ENCODE data around the gene RAB7B. TPM values are rescaled to one million over a fixed set of nuclear protein-coding genes. Genes with fewer than 3 reads are reported as not detected.

RAB7B gene
- total RNA-seq, 1 experiment from 2014 or later, result 0.55 TPM

- peaks cover 13% of the 10 kb centered on the region for H3K4me1 ChIP-seq (replicated peaks)
- no peak overlapping the region for H3K27ac ChIP-seq
- DNase-seq (ENCODE audit: low read depth in 1 of 2, low spot score in 2 of 2), result no peak
- peaks cover 24% of the 10 kb centered on the region for H3K27me3 ChIP-seq (replicated peaks)
- no peaks in the 10 kb centered on the region for H3K36me3 ChIP-seq
- peaks cover 5% of the 10 kb centered on the region; the same call in 1 of the 2 replicates for H3K9me3 ChIP-seq (replicated peaks)
- H3K4me3 ChIP-seq, result no peak overlapping the region
Measured at GRCh38 chr1:206035027-206035426, 31.8 kb upstream of the RAB7B start.

- Histone ChIP-seq H3K36me3 (no peaks in the 10 kb centered on the region), H3K27ac (peak overlapping the region; percentile 17; the same call in 1 of the 2 replicates), H3K4me1 (replicated peaks) (peaks cover 13% of the 10 kb centered on the region), H3K9me3 (replicated peaks) (peaks cover 5% of the 10 kb centered on the region; the same call in 1 of the 2 replicates), H3K27me3 (replicated peaks) (peaks cover 33% of the 10 kb centered on the region), H3K4me3 (no peak overlapping the region)
- peak in 1 of 2 experiments; percentile 28 for DNase-seq (ENCODE audit: low read depth in 1 of 2, low spot score in 2 of 2)
Measured at GRCh38 chr1:206032380-206033140, 29.4 kb upstream of the RAB7B start.

DNA sequence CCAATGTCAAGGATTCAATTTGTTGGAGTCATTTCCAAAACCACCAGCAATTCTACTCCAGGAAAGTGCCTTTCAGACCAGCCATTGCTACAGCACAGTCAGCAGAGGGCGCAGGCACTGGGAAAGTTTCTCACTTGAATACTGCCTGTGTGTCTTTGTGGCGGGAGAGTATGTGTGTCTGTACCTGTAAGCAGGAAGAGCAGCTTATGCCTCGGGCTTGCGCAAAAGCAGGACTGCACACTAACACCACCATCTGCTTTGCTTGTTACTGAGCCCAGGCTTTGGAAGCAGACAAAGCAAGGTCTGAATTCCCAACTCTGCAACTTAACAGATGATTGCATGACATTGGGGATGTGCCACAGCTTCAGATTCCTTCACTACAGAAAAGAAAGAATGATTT lies 27.5 kb upstream of the RAB7B start:
- Histone ChIP-seq H3K4me3 (no peak overlapping the region), H3K4me1 (replicated peaks) (peaks cover 13% of the 10 kb centered on the region), H3K27ac (no peak overlapping the region), H3K36me3 (no peaks in the 10 kb centered on the region), H3K9me3 (replicated peaks) (peaks cover 12% of the 10 kb centered on the region; the same call in 1 of the 2 replicates), H3K27me3 (replicated peaks) (peaks cover 31% of the 10 kb centered on the region)
- peak; percentile 31 to 56 for DNase-seq (ENCODE audit: low read depth in 1 of 2, low spot score in 2 of 2)

GRCh38 chr1:206030191-206030590 lies 27.0 kb upstream of the RAB7B start:
- DNase-seq (ENCODE audit: low read depth in 1 of 2, low spot score in 2 of 2), result no peak
- Histone ChIP-seq H3K9me3 (replicated peaks) (peaks cover 12% of the 10 kb centered on the region; the same call in 1 of the 2 replicates), H3K36me3 (no peaks in the 10 kb centered on the region), H3K4me1 (replicated peaks) (peaks cover 13% of the 10 kb centered on the region), H3K4me3 (no peak overlapping the region), H3K27ac (no peak overlapping the region), H3K27me3 (replicated peaks) (peaks cover 26% of the 10 kb centered on the region)

- H3K9me3 ChIP-seq (replicated peaks), result peaks cover 12% of the 10 kb centered on the region; the same call in 1 of the 2 replicates
- H3K27me3 ChIP-seq (replicated peaks), result peaks cover 21% of the 10 kb centered on the region
- H3K27ac ChIP-seq, result no peak overlapping the region
- H3K36me3 ChIP-seq, result no peaks in the 10 kb centered on the region
- H3K4me1 ChIP-seq (replicated peaks), result peaks cover 13% of the 10 kb centered on the region
- no peak overlapping the region for H3K4me3 ChIP-seq
- DNase-seq (ENCODE audit: low read depth in 1 of 2, low spot score in 2 of 2), result peak in 1 of 2 experiments; percentile 23
Measured at GRCh38 chr1:206029484-206029883, 26.3 kb upstream of the RAB7B start.

DNA sequence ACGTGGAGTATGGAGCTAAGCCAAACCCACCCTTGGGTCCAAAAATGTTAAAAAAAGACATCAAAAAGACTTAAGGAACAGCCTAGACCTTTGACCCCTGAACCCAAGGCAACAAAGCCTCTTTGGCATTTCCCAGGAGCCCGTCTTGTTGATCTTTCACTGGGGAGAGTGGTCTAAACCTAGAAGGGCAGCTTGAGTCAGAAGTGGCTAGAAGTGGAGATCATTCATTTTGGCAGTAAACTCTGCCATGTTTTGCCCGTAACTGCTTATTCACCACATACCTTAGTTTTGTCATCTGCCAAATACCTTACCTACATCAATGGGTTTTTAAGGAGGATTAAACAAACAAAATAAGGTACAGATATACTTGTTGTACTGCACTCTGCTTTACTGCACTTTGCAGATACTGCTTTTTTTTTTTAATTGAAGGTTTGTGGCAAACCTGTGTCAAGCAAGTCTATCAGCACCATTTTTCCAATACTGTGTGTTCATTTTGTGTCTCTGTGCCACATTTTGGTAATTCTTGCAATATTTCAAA lies 22.2 kb upstream of the RAB7B start:
- peak in 1 of 2 experiments; percentile 6 for DNase-seq (ENCODE audit: low read depth in 1 of 2, low spot score in 2 of 2)
- H3K36me3 ChIP-seq, result no peaks in the 10 kb centered on the region
- peaks cover 7% of the 10 kb centered on the region; the same call in 1 of the 2 replicates for H3K9me3 ChIP-seq (replicated peaks)
- H3K4me1 ChIP-seq (replicated peaks), result peaks cover 11% of the 10 kb centered on the region
- H3K27me3 ChIP-seq (replicated peaks), result peaks cover 16% of the 10 kb centered on the region
- no peak overlapping the region for H3K4me3 ChIP-seq
- no peak overlapping the region for H3K27ac ChIP-seq

GRCh38 chr1:206023695-206024094 lies 20.5 kb upstream of the RAB7B start, which contains the start of gene CTSE:
Gene CTSE, minus strand, starts transcription at chr1:206023895. Its CDS starts 104 bp downstream, at chr1:206023791.
- Histone ChIP-seq H3K4me3 (no peak within 1 kb of the TSS), H3K36me3 (no peaks in the 10 kb centered on the region), H3K9me3 (replicated peaks) (peaks cover 7% of the 10 kb centered on the region; the same call in 1 of the 2 replicates), H3K4me1 (replicated peaks) (peaks cover 11% of the 10 kb centered on the region), H3K27ac (no peak within 1 kb of the TSS), H3K27me3 (replicated peaks) (peaks cover 4% of the 10 kb centered on the region; the same call in 1 of the 2 replicates)
- peak in 1 of 2 experiments; percentile 25 for DNase-seq (ENCODE audit: low read depth in 1 of 2, low spot score in 2 of 2)

DNA sequence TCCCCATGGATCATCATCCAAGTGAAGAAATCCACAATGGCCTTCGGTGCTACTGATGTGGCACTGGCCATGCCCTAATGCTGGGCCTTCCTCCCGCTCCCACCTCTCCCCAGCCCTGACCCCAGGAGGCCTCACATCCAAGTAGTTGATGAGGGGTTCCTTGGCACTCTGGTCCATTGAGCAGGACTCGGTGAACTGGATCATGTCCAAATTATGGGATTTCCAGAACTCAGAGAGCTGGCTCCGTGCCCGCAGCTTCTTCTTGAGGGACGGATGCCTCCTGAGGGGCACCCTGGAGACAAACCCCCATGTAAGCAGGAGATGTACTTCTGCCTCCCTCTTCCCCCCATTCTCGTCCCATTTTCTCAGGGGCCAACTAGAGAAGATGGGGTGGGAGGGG lies 19.6 kb upstream of the RAB7B start:
- Histone ChIP-seq H3K4me3 (no peak overlapping the region), H3K27ac (no peak overlapping the region), H3K27me3 (replicated peaks) (no peaks in the 10 kb centered on the region; the same call in 1 of the 2 replicates), H3K9me3 (replicated peaks) (peaks cover 7% of the 10 kb centered on the region; the same call in 1 of the 2 replicates), H3K36me3 (no peaks in the 10 kb centered on the region), H3K4me1 (replicated peaks) (peaks cover 11% of the 10 kb centered on the region)
- peak in 1 of 2 experiments; percentile 31 for DNase-seq (ENCODE audit: low read depth in 1 of 2, low spot score in 2 of 2)

DNA sequence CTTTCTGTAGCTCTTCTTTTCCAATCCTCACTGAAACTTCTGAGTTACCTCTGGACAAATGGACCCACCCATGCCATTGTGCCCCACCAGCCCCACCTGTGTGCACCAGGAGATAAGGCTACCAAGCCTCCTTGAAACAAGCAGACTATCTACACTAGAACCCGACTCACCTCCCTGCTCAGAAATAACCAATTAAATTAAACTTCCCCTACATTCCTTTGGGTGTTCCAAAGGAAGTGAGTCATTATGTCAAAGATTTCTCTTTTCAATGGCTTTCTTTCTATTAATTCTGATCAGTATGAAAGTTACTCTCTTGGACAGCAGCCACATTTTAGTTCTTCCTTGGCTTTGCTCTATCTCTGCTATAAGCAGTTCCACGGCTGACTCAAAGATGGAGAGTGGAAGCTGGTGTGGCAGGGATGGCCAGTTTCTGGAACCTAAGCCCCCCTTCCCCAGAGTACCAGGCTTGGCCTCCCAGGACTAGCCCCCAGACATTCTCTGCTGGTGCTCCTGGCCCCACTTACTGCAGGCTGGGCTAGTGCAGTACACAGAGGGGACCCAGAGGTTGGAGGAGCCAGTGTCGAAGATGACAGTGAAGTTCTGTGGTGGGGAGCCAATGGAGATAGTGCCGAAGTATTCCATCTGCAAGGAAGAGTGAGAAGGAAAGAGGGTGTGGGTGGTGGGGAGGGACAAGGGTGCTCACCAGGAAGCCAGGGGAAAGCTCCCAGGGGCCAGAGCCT lies 18.6 kb upstream of the RAB7B start:
- H3K9me3 ChIP-seq (replicated peaks), result peaks cover 7% of the 10 kb centered on the region; the same call in 1 of the 2 replicates
- H3K4me3 ChIP-seq, result no peak overlapping the region
- peak; percentile 29 to 32 for DNase-seq (ENCODE audit: low read depth in 1 of 2, low spot score in 2 of 2)
- no peaks in the 10 kb centered on the region for H3K36me3 ChIP-seq
- no peak overlapping the region for H3K27ac ChIP-seq
- no peaks in the 10 kb centered on the region; the same call in 1 of the 2 replicates for H3K27me3 ChIP-seq (replicated peaks)
- peaks cover 11% of the 10 kb centered on the region for H3K4me1 ChIP-seq (replicated peaks)

GRCh38 chr1:206021008-206021625 lies 17.9 kb upstream of the RAB7B start:
- DNase-seq (ENCODE audit: low read depth in 1 of 2, low spot score in 2 of 2), result peak; percentile 7 to 15
- peaks cover under 1% of the 10 kb centered on the region; the same call in 1 of the 2 replicates for H3K9me3 ChIP-seq (replicated peaks)
- no peaks in the 10 kb centered on the region; the same call in 1 of the 2 replicates for H3K27me3 ChIP-seq (replicated peaks)
- no peak overlapping the region for H3K27ac ChIP-seq
- peaks cover 11% of the 10 kb centered on the region for H3K4me1 ChIP-seq (replicated peaks)
- H3K36me3 ChIP-seq, result no peaks in the 10 kb centered on the region
- H3K4me3 ChIP-seq, result no peak overlapping the region

- H3K4me1 ChIP-seq (replicated peaks), result peaks cover 11% of the 10 kb centered on the region
- DNase-seq (ENCODE audit: low read depth in 1 of 2, low spot score in 2 of 2), result peak in 1 of 2 experiments; percentile 16
- H3K9me3 ChIP-seq (replicated peaks), result no peaks in the 10 kb centered on the region
- no peaks in the 10 kb centered on the region for H3K36me3 ChIP-seq
- H3K4me3 ChIP-seq, result no peak overlapping the region
- no peak overlapping the region for H3K27ac ChIP-seq
- H3K27me3 ChIP-seq (replicated peaks), result no peaks in the 10 kb centered on the region
Measured at GRCh38 chr1:206020393-206021007, 17.3 kb upstream of the RAB7B start.

GRCh38 chr1:206015071-206015470 lies 11.9 kb upstream of the RAB7B start:
- Histone ChIP-seq H3K9me3 (replicated peaks) (no peaks in the 10 kb centered on the region), H3K4me3 (no peak overlapping the region)

GRCh38 chr1:206014601-206015000 lies 11.4 kb upstream of the RAB7B start:
- H3K9me3 ChIP-seq (replicated peaks), result no peaks in the 10 kb centered on the region
- H3K27ac ChIP-seq, result no peak overlapping the region
- H3K36me3 ChIP-seq, result no peaks in the 10 kb centered on the region
- no peaks in the 10 kb centered on the region; the same call in 1 of the 2 replicates for H3K27me3 ChIP-seq (replicated peaks)
- no peaks in the 10 kb centered on the region for H3K4me1 ChIP-seq (replicated peaks)
- H3K4me3 ChIP-seq, result no peak overlapping the region
- DNase-seq (ENCODE audit: low read depth in 1 of 2, low spot score in 2 of 2), result no peak

More at GRCh38 chr1:206015071-206015470, 11.9 kb upstream of the RAB7B start:
- Histone ChIP-seq H3K4me1 (replicated peaks) (no peaks in the 10 kb centered on the region), H3K27ac (no peak overlapping the region), H3K36me3 (no peaks in the 10 kb centered on the region), H3K27me3 (replicated peaks) (no peaks in the 10 kb centered on the region; the same call in 1 of the 2 replicates)
- DNase-seq (ENCODE audit: low read depth in 1 of 2, low spot score in 2 of 2), result no peak
